MCF 10A (cell line): ENCODE measurements around the gene PDE6D. TPM values are rescaled to one million over a fixed set of nuclear protein-coding genes. Genes with fewer than 3 reads are reported as not detected.

Source experiments
- BruUV-seq: library from RNA; stranded (reverse); fragments of 400-500 nt; replicated peaks from 2 replicates; lab custom pipeline; 2021; lab: Mats Ljungman, UMichigan
- CTCF ChIA-PET: fragments of 300-600 bp; sonication (Branson Sonifier 250); formaldehyde crosslinking; extraction: SDS; loops from one replicate; lab custom pipeline; 2021; ENCODE audit warnings: antibody characterized with exemption, inconsistent platforms; lab: Yijun Ruan, JAX
- POLR2A ChIA-PET: fragments of 300-600, 350-650 bp; sonication (Branson Sonifier 250); formaldehyde crosslinking; extraction: SDS; loops from one replicate; lab custom pipeline; 2020; ENCODE audit warnings: antibody characterized with exemption, inconsistent platforms; lab: Yijun Ruan, JAX
- DNase-seq: peaks from one replicate; pipeline ENCODE4 v3.0.0-alpha.2; 2018; ENCODE audit not compliant: unreplicated experiment
- H3K27ac Mint-ChIP-seq: one replicate; pipeline ENCODE4 v1.8.0; 2022; ENCODE audit warnings: mild to moderate bottlenecking, low read depth, mixed read lengths; ENCODE audit not compliant: unreplicated experiment
- H3K27me3 Mint-ChIP-seq: one replicate; pipeline ENCODE4 v1.8.0; 2022; ENCODE audit warnings: mixed read lengths; ENCODE audit not compliant: insufficient read depth, unreplicated experiment
- H3K36me3 Mint-ChIP-seq: one replicate; pipeline ENCODE4 v1.8.0; 2022; ENCODE audit warnings: mild to moderate bottlenecking, moderate library complexity, mixed read lengths; ENCODE audit not compliant: insufficient read depth, unreplicated experiment
- H3K4me1 Mint-ChIP-seq: one replicate; pipeline ENCODE4 v1.8.0; 2022; ENCODE audit warnings: mixed read lengths; ENCODE audit not compliant: insufficient read depth, unreplicated experiment
- H3K4me3 Mint-ChIP-seq: one replicate; pipeline ENCODE4 v1.8.0; 2022; ENCODE audit warnings: mild to moderate bottlenecking, moderate library complexity, mixed read lengths; ENCODE audit not compliant: unreplicated experiment
- H3K9me3 Mint-ChIP-seq: one replicate; pipeline ENCODE4 v1.8.0; 2022; ENCODE audit warnings: mixed read lengths; ENCODE audit not compliant: unreplicated experiment
- CTCF ChIP-seq: fragments of 200-600 bp; IDR thresholded peaks from one replicate; pipeline ENCODE4 v1.8.0; 2022; ENCODE audit warnings: antibody characterized with exemption, mild to moderate bottlenecking; ENCODE audit not compliant: unreplicated experiment
- intact Hi-C: fragments of 100-400 bp; cut with micrococcal nuclease; formaldehyde crosslinking; loops from 2 replicates; pipeline ENCODE4 v1.14.1; 2022
- total RNA-seq: library from RNA; stranded (reverse); gene quantifications from 2 replicates; pipeline ENCODE4 v1.2.3, GENCODE V29; 2022

PDE6D gene
- total RNA-seq, 1 experiment from 2014 or later = 13.2 TPM

GRCh38 chr2:231819447-231820042 is 38.5 kb upstream of the PDE6D start:
- intact Hi-C loops = no loop called here
- DNase-seq = no peak
- Mint-ChIP-seq H3K27me3 (no peaks in the 10 kb centered on the region), H3K27ac (no peak overlapping the region), H3K4me1 (no peaks in the 10 kb centered on the region), H3K36me3 (peaks cover 6% of the 10 kb centered on the region), H3K4me3 (no peak overlapping the region), H3K9me3 (no peaks in the 10 kb centered on the region)
- no peak for TF ChIP-seq CTCF
- CTCF ChIA-PET = no interaction called here
- POLR2A ChIA-PET = no interaction called here
- BruUV-seq = no TSS peak

- Mint-ChIP-seq H3K9me3 (no peaks in the 10 kb centered on the region), H3K27ac (no peak overlapping the region), H3K4me3 (no peak overlapping the region), H3K36me3 (peaks cover 7% of the 10 kb centered on the region), H3K27me3 (no peaks in the 10 kb centered on the region), H3K4me1 (no peaks in the 10 kb centered on the region)
- intact Hi-C loops = no loop called here
- no peak for DNase-seq
- ChIA-PET CTCF (interaction anchor here (0.5 to 1.6 kb wide), 3 partner anchors 16 to 91 kb away, joined by 4 to 10 read pairs (median 5); no protein-coding TSS in a partner anchor), POLR2A (no interaction called here)
- no TSS peak for BruUV-seq
- TF ChIP-seq CTCF = no peak
Observed at GRCh38 chr2:231816327-231817026, 35.4 kb upstream of the PDE6D start.

- Mint-ChIP-seq H3K27me3 (no peaks in the 10 kb centered on the region), H3K27ac (no peak overlapping the region), H3K36me3 (peaks cover 31% of the 10 kb centered on the region), H3K4me1 (peaks cover 5% of the 10 kb centered on the region), H3K9me3 (no peaks in the 10 kb centered on the region), H3K4me3 (no peak overlapping the region)
- peak; percentile 12 for DNase-seq
- intact Hi-C loops = no loop called here
- CTCF ChIA-PET = no interaction called here
- TF ChIP-seq CTCF = no peak
- BruUV-seq = no TSS peak
- POLR2A ChIA-PET = no interaction called here
Observed at GRCh38 chr2:231810905-231811304, 29.8 kb upstream of the PDE6D start.

- BruUV-seq = no TSS peak
- no peaks in the 10 kb centered on the region for H3K9me3 Mint-ChIP-seq
- CTCF ChIA-PET = interaction anchor here (1.1 to 1.7 kb wide), 2 partner anchors 8 to 45 kb away, joined by 3 to 6 read pairs; no protein-coding TSS in a partner anchor
- no peak overlapping the region for H3K27ac Mint-ChIP-seq
- intact Hi-C loops = no loop called here
- POLR2A ChIA-PET = interaction anchor here (0.8 kb wide), 1 partner anchor 25 kb away, joined by 3 read pairs; no protein-coding TSS in a partner anchor
- no peak overlapping the region for H3K4me3 Mint-ChIP-seq
- peaks cover 44% of the 10 kb centered on the region for H3K36me3 Mint-ChIP-seq
- peaks cover 5% of the 10 kb centered on the region for H3K4me1 Mint-ChIP-seq
- DNase-seq = no peak
- no peaks in the 10 kb centered on the region for H3K27me3 Mint-ChIP-seq
- no peak for TF ChIP-seq CTCF
Observed at GRCh38 chr2:231807020-231807419, 25.9 kb upstream of the PDE6D start.
